Thyroid gland (tissue), 4 donors: ENCODE data around the gene MYH8.

ENCODE experiments used
- CTCF ChIP-seq, 6 experiments: fragments of 200-600 bp in 3 of 6; fragments of 450-650 bp in 3 of 6; sonication (generic) in 3 of 6; IDR thresholded peaks; one replicate each; pipeline ENCODE4 v1.5.1; 2016 to 2019; ENCODE audit warnings: antibody characterized with exemption in 6 of 6, mild to moderate bottlenecking in 2 of 6, inconsistent platforms in 1 of 6, moderate library complexity in 1 of 6
- POLR2A ChIP-seq, 2 donors: fragments of 450-650 bp; IDR thresholded peaks; one replicate each; pipeline ENCODE4 v1.6.1; 2017; ENCODE audit warnings: antibody characterized with exemption in 2 of 2, mild to moderate bottlenecking in 2 of 2, moderate library complexity in 1 of 2

- no peak for TF ChIP-seq CTCF (IDR thresholded peaks at IDR 0.05)
- TF ChIP-seq POLR2A (IDR thresholded peaks at IDR 0.05) = no peak
These were observed 68.9 kb downstream of the MYH8 start for GRCh38 chr17:10352893-10353292.
